ENCODE results near the gene OCA2.

Gene OCA2

DNA sequence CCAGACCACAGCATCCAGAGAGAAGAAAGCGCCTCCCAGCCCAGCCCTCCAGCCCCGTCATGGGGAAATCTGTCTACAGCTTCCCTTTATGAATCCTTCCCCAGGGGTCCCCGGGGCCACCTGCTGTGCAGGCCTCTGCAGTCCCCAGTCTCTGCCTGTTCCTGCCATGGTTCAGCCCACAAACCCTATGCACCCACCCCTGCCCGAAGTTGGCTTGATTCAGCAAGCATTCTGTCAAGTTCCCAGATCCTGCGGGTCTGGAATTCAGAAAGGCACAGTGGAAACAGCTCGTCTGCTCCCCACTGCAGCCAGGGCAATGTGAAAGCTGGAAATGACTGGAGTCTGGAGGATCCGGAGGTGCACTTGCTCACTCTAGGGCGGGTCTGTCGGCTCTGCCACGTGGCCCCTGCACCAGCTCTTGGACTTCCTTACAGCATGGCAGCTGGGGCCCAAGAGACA is 2.9 kb upstream of the OCA2 start:
- no peak for DNase-seq

DNA sequence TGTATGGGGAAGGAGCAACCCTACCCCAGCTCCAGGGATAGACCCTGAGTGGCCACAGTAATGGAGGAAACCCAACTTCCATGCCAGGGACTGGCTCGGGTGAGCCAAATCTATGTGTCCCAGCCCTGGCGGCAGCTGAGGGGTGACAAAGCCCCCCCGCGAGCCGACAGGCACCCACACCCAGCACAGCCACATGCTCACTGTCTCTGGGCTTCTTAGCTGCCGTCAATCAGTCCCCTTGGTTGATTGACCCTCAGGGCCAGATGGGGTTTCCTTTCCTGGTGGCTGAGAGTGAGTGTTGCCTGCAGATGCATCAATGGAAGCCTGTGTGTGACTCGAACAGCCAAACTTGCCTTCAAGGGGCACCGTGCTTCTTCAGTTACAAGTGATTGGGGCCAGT is 2.1 kb upstream of the OCA2 start:
- no peak for DNase-seq

DNA sequence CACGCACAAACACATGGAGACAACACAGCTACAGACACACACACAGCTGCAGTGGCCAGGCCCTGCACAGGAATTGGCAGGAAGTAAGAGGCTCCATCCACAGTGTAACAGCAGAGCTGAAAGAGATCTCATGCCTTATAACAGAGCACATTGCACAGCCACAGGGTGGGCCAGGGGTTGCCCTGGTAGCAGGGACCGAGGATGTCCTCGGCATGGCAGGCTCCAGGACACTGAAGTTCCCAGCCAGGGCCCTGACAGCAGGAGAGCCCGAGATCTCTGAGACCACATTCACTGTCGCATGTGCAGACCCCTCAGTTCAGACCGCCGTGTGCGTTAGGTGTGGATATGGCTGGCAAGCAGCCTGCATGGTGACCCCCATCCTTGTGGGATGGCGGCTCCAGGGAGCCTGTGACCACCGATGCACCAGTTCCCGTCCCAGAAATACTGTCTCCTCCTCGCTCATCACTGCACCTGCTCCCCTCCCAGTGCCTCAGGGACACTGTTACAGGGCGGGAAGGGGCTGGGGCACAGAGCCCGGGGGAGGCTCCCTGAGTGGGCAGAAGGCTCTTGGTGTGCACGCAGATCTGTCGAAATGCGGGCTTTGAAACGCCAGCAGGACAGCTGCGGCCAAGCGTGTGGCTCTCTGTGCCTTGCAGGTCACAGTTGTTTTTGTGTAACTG is 1.5 kb upstream of the OCA2 start:
- DNase-seq: no peak

DNA sequence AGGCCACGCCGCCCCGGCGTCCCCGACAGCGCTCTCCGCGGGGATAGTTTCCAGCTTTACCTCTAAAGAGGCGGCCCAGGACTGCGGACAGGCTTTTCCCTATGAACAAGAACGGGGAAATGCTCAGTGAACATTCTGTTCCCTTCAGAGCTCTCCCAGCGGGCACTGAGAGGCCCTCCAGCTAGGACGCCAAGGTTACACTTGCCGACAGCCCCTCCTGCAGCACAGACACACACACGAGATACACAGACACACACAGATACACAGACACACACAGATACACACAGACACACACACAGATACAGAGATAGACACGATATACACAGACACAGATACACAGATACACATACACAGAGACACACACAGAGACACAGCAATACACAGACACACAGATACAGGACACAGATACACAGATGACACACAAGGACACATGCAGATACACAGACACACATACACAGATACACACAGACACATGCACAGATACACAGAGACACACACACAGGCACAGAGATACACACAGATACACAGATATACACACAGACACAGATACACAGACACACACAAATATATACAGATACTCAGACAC is 533 bp upstream of the OCA2 start:
- no peak for DNase-seq

DNA sequence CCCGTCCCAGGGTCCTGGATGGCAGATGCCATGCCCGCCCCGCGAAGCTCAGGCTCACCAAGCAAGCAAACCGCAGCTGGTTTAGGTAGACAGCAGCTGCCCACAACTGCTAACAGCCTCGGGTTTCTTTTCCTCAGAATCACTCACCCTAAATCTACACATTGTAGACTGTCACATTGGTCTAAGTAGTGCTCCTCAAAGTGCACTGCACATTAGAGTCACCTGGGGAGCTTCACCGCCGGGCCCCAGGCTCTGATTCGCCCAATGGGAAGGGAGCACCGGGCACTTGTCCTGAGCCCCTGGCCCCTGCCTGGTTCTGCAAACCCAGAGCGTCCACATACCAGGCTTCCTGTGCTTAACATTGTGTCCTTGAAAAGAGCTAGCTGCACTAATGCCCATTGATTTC is 752 bp downstream of the OCA2 start:
- no peak for DNase-seq

DNA sequence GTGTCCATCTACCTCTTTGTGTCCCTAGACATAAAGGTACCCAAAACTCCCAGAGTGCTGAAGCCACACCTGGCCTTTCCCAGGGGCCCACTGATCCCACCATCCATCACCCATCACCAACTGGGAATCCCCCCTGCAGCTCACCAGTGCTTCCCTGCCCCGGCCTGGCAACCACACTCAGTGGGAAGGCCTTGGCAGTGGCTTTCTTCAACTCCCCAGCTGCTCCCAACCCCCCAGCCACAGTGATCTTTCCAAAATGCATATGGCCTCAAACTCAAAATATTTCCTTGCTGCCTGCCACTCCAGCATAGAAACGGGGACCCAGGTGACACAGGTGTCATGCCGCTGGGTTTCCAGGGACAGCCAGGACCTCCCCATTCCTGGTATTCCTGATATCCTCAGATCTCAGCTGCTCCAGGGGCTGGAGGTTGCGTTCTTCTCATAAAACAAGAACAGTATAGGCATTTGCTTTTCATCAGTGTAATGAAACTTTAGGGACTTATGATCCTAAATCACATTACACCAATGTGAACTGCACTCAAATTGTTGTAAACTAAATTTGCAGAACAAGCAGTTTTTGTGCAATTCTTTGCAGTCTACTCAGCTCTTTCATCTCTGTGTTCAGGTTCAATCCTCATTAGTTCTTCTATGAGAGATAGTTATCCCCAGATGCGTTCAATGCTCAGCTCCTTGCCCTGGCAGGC is 1.3 kb downstream of the OCA2 start:
- DNase-seq: no peak

DNA sequence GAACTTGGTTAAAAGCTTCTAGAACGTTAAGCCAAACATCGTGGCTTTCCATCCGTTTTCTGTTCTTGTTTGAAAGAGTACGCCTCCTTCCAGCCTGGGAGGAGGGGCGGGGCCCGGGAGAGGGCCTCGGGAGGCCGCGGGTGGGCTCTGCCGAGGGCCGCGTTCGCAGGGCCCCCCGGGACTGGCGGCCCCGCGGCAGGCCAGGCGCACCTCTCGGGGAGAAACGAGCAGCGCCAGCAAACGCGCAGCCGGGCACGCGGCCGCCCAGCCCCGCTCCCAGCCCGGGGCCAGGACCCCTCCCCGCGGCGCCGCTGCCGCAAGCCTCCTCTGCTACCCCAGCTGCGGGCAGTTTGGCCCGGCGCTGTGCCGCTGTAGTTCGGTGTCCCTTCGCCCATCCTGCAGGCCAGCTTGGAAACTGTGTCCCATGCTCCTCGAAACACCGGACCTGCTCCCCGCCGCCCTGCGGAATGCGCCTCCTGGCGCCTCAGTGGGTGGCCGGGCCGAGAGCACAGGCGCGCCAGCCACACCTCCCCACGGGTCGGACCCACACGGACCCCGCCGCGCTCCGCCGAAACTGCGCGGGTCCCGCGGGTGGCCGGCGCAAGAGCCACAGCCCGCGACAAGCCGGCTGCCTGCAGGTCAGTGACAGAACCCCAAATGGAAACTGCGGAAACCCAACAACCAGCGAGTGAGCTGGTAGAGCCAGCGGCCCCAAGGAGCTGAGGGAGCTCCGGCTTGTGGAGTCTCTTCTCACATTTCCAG is 2.3 kb downstream of the OCA2 start:
- no peak for DNase-seq

DNA sequence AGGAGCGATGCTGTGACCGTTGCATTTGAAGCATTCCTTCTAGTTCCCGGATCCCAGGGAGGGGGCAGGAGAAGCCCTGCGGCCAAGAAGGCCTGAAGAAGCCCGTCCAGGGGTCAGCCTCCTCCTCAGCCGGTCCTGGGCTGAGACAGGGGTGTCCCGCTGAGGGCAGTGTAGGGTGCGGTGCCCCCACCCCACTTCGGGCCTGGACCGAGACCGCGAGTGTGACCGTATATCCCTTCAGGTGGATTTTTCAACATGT is 2.8 kb downstream of the OCA2 start:
- no peak for DNase-seq

DNA sequence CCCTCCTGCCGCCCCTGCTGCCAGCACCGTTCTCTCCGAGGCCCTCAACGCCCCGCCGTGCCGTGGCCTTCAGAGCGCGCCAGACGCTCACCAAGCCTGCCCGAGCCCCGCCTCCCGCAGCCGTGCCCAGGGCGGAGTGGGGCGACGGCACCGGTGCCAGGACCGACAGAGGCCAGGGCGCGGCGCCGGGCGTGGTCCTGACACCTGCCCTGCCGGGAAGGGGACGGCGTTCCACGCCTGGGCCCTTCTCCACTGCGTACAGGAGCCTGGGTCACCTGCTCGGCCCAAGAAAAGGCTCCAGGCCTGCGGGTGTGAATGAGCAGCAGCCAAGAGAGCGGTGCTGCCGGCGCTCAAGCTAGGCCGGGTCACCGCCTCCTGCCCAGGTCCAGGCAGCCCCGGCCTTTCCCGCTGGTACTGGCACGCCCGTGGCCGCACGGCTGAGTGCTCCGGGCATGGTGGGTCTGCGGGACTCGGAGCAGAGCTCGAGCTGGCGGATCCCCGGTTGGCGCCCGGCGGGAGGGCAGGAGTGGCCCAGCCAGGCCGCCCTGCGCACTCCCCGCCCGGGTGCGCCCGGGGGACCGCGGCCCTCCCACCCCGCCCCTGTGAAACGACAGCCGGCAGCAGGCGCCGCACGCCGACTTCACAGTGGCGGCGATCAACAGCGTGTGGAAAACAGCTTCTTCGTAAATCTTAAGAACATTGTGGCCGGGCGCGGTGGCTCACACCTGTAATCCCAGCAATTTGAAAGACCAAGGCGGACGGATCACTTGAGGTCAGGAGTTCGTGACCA is 4.2 kb downstream of the OCA2 start:
- peak; percentile 29 for DNase-seq

DNA sequence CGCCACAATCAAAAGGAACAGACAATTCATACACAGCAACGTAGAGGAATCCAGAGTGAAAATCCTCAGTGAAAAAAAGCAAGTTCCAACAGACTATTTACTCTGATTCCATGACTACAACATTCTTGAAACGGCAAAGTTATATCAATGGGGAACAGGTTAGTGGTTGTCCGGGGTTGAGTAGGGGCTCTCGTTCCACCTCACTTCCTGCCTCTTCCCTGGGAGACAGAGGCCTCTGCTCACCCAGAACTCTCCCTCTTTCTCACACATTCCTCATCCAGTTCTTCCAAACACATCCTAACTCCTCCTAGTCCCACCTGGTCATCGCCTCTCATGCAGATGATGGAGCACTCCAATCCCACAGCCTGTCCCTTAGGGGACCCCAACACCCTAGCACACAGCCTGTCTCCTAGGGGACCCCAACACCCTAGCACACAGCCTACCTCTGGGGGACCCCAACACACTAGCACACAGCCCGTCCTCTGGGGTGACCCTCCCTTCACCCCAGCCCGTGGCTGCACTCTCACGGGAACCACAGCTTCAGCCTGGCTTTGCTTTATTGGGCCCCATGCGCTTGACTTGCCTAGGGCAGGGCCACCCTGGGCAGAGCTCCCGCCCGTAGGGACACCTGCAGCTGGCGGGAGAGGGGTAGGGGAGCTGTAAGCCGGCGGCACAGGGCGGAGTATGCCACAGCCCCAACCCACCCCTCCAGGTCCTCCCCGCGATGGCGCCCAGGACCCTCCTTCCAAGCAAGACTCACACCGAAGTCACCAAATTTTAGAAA is 5.2 kb downstream of the OCA2 start:
- DNase-seq: no peak

DNA sequence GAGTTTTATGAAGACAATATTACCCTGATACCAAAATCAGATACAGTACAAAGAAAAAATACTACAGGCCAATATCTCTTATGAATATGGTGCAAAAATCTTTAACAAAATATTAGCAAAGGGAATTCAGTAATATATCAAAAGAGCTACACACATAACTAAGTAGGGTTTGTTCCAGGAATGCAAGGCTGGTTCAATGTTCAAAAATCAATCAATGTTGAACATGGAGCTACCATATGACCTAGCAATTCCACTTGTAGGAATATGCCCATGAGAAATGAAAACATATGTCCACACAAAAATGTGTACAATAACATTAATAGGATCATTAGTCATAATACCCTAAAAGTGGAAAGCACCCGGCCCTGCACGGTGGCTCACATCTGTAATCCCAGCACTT is 7.8 kb downstream of the OCA2 start:
- DNase-seq: no peak

DNA sequence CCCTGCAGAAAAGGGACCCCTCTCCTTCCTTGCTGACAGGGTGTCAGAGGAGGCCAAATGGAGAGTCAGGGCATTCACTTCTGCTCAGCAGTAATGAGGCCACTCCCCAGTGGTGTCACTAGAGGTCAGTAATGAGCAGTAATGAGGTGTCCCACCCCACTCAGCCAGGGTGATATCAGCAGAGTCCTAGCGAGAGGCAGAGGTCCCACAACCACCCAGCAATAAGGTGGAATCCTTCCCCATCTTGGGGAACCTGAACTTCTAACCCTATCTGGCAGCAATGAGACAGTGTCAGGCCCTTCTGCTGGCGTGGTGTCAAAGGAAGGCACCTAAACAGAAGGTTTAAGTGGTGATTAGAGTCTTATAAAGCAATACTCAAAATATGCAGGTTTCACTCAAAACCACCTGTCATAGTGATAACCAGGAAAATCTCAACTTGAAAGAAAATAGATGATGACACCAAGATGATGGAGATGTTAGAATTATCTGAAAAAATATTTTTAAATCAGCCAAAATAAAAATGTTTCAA is 12.9 kb downstream of the OCA2 start:
- peak; percentile 53 for DNase-seq

DNA sequence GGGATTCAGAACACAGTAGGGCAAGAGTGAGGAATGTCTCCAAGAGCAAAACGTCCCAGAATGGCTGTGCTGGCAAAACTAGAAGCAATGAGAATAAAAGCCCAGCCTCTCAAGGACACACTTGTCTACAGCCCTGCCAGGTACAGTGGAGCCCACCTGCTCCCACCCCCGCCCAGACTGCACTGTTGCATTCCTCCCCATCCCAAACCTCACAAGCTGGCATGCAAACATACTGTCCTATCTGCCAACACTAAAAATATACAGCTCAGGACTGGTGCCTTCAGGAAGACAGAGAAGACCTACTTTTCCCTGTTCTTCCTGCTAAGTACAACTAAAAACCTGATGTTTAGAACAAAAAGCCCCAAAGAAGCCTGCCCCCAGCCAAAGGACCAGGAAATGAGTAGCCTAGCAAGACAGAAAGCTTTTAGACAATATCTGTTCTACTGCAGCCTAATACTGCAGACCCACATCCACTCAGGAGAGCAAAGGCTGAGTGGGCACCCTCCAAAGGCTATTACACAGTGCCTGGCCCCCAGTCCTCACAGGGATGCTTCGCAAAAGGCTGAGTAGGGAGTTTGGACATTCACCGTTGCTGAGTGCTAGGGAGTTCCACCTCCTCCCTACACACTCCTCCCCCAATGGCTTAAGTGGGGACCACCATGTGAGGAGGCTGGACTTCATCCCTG is 13.5 kb downstream of the OCA2 start:
- no peak for DNase-seq

DNA sequence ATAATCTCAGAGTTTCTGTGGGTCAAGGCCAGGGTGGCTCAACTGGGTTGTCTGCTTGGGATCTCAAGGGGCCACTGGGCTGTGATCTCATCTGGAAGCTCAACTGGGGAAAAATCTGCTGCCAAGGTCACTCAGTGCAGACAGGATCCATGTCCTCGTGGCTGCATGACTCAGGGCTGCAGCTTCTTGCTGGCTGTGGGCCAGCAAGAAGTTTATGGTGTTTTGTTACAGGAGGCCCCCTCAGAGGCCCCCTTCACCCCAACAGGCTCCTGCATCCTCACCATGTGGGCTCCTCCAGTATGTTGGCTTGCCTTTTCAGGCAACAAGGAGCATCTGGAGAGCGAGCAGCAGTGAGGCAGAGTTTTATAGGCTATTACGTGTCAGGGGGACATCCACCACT is 14.6 kb downstream of the OCA2 start:
- no peak for DNase-seq

DNA sequence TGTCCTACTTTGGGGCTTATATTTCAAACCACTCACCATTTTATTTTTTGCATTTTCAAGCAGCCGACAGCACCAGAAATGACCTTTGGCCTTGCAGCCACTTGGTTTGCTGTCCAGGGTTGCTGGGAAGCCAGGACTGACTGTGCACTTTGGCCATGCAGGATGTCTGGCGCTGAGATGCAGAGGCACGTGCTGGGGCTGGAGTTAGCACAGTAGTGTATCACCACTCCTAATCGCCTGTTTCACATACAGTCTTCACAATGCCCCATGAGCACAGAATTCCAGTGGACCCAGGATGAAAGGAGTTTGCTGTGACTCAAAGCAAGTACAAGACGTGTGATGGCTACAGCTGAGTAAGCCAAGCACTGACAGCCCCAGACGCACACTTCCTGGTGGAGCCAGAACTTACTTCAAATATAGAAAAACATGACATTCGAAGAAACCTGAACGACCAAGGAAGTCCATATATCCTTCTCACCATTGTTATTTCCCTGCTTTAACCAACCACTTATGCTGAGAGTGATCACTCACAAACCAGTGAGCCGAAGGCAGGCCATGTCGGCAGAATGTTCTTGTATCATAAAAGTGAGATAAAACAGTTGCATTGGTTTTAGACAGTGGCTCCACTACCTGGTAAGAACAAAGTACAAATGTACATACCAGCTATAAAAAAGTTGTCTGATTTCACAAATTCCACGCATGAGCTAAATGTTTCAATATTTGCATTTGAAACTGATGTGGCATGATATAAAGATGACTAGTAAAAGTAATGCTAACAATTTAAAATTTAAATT is 16.0 kb downstream of the OCA2 start:
- DNase-seq: no peak

DNA sequence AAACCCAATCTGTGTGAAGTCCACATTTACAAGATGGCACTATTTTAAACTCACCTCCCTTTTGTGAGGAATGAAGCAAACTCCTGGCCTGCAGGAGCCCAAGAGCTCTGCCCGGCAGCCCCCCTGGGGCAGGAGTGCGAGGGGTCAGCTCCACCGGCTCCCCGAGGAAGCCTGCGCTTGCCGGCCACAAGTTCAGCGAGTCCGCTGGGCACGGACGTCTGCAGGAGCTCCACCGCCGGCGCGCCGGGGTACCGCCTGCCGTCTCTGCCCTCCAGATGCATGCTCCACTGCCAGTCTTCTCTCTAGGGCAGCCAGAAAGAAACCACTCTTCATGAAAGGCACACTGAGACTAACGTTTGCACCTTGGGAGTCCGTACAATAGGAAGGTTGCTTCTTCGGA is 17.5 kb downstream of the OCA2 start:
- no peak for DNase-seq

DNA sequence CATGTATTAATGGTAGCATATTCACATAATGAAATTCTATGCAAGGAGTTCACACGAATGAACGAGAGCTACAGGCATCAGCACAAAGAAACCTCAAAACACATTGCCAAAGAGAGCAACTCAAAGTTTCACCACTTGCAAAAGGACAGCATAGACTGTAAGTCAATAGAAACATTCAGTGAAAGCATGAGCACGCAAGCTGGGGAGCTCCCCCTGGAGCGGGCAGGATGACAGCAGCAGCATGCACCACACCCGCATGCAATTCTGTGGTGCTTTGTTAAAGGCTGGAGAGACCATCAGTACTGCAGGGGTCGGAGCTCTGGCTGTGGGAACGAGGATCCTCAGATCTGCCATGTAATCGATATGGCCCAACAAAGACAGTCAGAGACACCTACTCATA is 18.7 kb downstream of the OCA2 start:
- no peak for DNase-seq

DNA sequence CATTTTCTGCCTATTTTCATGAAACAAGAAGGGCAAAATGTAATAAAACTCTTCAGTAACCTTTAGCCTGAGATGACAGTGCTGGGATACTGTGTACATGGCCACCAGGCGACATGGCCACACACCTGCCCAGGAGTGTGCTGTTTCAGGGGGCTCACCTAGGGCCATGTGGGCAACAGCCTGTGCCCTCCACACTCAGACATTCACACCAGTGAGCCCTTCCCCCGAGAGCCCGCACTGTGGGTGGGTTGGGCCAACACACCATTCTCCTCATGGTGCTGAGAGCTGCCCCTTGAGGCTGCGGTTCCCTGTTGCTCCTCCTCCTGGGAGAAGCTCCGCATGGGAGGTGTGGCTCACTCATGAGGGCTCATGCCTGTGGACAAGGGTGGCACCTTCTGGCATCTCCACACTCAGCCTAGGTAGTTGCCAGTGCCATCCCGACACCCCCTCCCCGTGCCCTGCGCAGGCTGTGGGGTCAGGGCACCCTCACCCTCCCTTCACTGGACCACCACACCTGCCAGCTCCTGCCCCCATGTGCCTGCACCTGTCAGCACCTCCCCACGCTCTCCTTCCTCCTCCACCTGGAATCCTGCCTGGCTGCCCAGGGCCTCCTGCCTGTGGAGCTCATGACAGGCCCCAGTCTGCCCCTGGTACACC is 19.7 kb downstream of the OCA2 start:
- no peak for DNase-seq

DNA sequence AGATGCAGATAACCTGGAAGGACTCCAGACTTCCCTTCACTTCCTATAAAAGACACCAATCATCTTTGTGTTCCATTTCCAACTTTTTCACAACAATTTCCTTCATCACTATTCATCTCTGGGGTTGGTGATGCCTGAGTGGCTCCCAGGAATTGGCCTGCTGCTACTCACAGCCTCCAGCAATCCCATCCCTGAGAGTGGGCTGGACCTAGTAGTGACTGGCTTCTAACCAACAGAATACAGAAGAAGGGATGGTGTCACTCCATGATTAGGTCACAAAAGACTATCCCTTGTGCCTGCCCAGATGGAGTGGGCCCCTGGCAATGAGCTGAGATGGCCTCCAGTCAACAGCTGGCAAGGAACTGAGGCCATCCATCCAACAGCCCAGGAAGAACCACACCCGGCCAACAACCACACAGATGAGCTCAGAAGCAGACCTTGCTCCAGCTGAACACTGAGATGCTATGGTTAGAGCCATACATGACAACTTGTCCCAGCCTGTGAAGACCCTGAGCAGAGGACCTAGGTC is 20.9 kb downstream of the OCA2 start:
- DNase-seq: no peak

DNA sequence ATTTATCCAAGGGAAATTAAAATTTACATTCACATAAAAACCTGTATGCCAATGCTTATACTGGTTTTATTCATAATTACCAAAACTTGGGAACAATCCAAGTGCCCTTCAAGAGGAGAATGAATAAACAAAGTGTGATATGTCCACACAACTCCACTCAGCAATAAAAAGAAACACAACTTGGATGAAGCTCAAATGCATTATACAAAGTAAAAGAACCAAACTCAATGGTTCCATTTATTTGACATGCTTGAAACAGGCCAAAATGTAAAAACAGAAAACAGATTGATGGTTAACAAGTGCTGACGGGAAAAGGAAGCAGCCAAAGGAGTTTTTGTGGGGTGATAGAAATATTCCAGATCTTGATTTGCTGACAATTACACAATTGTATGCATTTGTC is 23.5 kb downstream of the OCA2 start:
- DNase-seq: no peak

All from activated naive CD4-positive, alpha-beta T cell treated with Interleukin-2 at 50 U/mL for 16 hours (primary cell).